ENCODE measurements around the gene RREB1. TPM values are rescaled to one million over a fixed set of nuclear protein-coding genes. Genes with fewer than 3 reads are reported as not detected.

RREB1 gene
- polyA plus RNA-seq, 1 donor (not counting 4 experiments of a cell fraction or from before 2014, with no cell fraction given) = 6.1 TPM

GRCh38 chr6:7119272-7119801 is 11.6 kb downstream of the RREB1 start:
- no peak for DNase-seq (ENCODE audit: low read depth, low spot score)
- H4K20me1 ChIP-seq (ENCODE audit: control insufficient read depth, extremely low read depth, insufficient read depth, low read length) = peaks cover 10% of the 10 kb centered on the region
- TF ChIP-seq CTCF (optimal IDR thresholded peaks at IDR 0.05 in 1 of 3, IDR thresholded peaks at IDR 0.05 in 1 of 3, conservative IDR thresholded peaks at IDR 0.05 in 1 of 3; ENCODE audit: extremely low read depth in 1 of 3, insufficient read depth in 2 of 3, low read length in 3 of 3) (no peak), EZH2 (IDR thresholded peaks at IDR 0.05; ENCODE audit: low read length) (no peak)
- dilution Hi-C loops (cut with MboI; ENCODE audit: extremely low pct_ligation_motif_present, low sequenced_read_pairs) = no loop called here
- H3K36me3 ChIP-seq (ENCODE audit: control insufficient read depth in 2 of 2, extremely low read depth in 1 of 2, insufficient read depth in 2 of 2, low read length in 2 of 2) = peaks cover 0 to 14% of the 10 kb centered on the region in 2 experiments
- H2AFZ ChIP-seq (ENCODE audit: control insufficient read depth, low read length) = no peak overlapping the region
- FAIRE-seq = no peak
- H3K27me3 ChIP-seq (ENCODE audit: control insufficient read depth, extremely low read depth, insufficient read depth, low read length) = no peaks in the 10 kb centered on the region
- peaks cover 6% of the 10 kb centered on the region for H3K9me1 ChIP-seq (ENCODE audit: control insufficient read depth, extremely low read depth, insufficient read depth, low read length)
- H3K9ac ChIP-seq (ENCODE audit: control insufficient read depth, extremely low read depth, insufficient read depth, low read length) = no peak overlapping the region
- H3K4me1 ChIP-seq (ENCODE audit: control insufficient read depth, extremely low read depth, insufficient read depth, low read length) = peaks cover 22% of the 10 kb centered on the region
- peaks cover 99% of the 10 kb centered on the region for H3K79me2 ChIP-seq (ENCODE audit: control insufficient read depth, insufficient read depth, low read length)
- no peak overlapping the region for H3K27ac ChIP-seq (ENCODE audit: control insufficient read depth, insufficient read depth, low read length)
- H3K4me2 ChIP-seq (ENCODE audit: control insufficient read depth, extremely low read depth, insufficient read depth, low read depth, low read length) = no peak overlapping the region
- H3K4me3 ChIP-seq (ENCODE audit: control insufficient read depth in 2 of 3, extremely low read depth in 1 of 3, insufficient read depth in 2 of 3, low read depth in 1 of 3, low read length in 3 of 3) = no peak overlapping the region
- no peaks in the 10 kb centered on the region for H3K9me3 ChIP-seq (ENCODE audit: control insufficient read depth, low read depth, low read length)

- Histone ChIP-seq H3K27ac (ENCODE audit: control insufficient read depth, insufficient read depth, low read length) (peak overlapping the region; percentile 34), H3K9me1 (ENCODE audit: control insufficient read depth, extremely low read depth, insufficient read depth, low read length) (no peaks in the 10 kb centered on the region), H4K20me1 (ENCODE audit: control insufficient read depth, extremely low read depth, insufficient read depth, low read length) (no peaks in the 10 kb centered on the region)
These were observed 14.0 kb downstream of the RREB1 start for GRCh38 chr6:7121700-7122241.

More at GRCh38 chr6:7121700-7122241, 14.0 kb downstream of the RREB1 start:
- no peak for TF ChIP-seq EZH2 (IDR thresholded peaks at IDR 0.05; ENCODE audit: low read length)
- no peak for TF ChIP-seq CTCF (optimal IDR thresholded peaks at IDR 0.05 in 1 of 3, IDR thresholded peaks at IDR 0.05 in 1 of 3, conservative IDR thresholded peaks at IDR 0.05 in 1 of 3; ENCODE audit: extremely low read depth in 1 of 3, insufficient read depth in 2 of 3, low read length in 3 of 3)
- dilution Hi-C loops (cut with MboI; ENCODE audit: extremely low pct_ligation_motif_present, low sequenced_read_pairs) = no loop called here
- Histone ChIP-seq H3K9me3 (ENCODE audit: control insufficient read depth, low read depth, low read length) (no peaks in the 10 kb centered on the region), H3K4me3 (ENCODE audit: control insufficient read depth in 2 of 3, extremely low read depth in 1 of 3, insufficient read depth in 2 of 3, low read depth in 1 of 3, low read length in 3 of 3) (no peak overlapping the region), H3K27me3 (ENCODE audit: control insufficient read depth, extremely low read depth, insufficient read depth, low read length) (no peaks in the 10 kb centered on the region), H3K9ac (ENCODE audit: control insufficient read depth, extremely low read depth, insufficient read depth, low read length) (no peak overlapping the region), H3K79me2 (ENCODE audit: control insufficient read depth, insufficient read depth, low read length) (peaks cover 98% of the 10 kb centered on the region), H2AFZ (ENCODE audit: control insufficient read depth, low read length) (no peak overlapping the region), H3K4me1 (ENCODE audit: control insufficient read depth, extremely low read depth, insufficient read depth, low read length) (peaks cover 5% of the 10 kb centered on the region), H3K36me3 (ENCODE audit: control insufficient read depth in 2 of 2, extremely low read depth in 1 of 2, insufficient read depth in 2 of 2, low read length in 2 of 2) (peaks cover 3 to 16% of the 10 kb centered on the region in 2 experiments), H3K4me2 (ENCODE audit: control insufficient read depth, extremely low read depth, insufficient read depth, low read depth, low read length) (no peak overlapping the region)
- no peak for DNase-seq (ENCODE audit: low read depth, low spot score)
- FAIRE-seq = no peak

Data from keratinocyte (primary cell).